ENCODE measurements around the gene ENAM.

The ENAM gene

GRCh38 chr4:70603856-70604255, 24.7 kb upstream of the ENAM start:
- Histone ChIP-seq H3K27me3 (ENCODE audit: insufficient read depth, poor library complexity, severe bottlenecking) (no peaks in the 10 kb centered on the region), H3K4me3 (replicated peaks; ENCODE audit: insufficient read depth, low read length) (no peak overlapping the region), H3K27ac (replicated peaks) (no peak overlapping the region)
- TF ChIP-seq, protein P1, sequence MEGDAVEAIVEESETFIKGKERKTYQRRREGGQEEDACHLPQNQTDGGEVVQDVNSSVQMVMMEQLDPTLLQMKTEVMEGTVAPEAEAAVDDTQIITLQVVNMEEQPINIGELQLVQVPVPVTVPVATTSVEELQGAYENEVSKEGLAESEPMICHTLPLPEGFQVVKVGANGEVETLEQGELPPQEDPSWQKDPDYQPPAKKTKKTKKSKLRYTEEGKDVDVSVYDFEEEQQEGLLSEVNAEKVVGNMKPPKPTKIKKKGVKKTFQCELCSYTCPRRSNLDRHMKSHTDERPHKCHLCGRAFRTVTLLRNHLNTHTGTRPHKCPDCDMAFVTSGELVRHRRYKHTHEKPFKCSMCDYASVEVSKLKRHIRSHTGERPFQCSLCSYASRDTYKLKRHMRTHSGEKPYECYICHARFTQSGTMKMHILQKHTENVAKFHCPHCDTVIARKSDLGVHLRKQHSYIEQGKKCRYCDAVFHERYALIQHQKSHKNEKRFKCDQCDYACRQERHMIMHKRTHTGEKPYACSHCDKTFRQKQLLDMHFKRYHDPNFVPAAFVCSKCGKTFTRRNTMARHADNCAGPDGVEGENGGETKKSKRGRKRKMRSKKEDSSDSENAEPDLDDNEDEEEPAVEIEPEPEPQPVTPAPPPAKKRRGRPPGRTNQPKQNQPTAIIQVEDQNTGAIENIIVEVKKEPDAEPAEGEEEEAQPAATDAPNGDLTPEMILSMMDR (IDR thresholded peaks at IDR 0.05; ENCODE audit: insufficient read depth, low read length) = no peak
- TF ChIP-seq POLR2AphosphoS5 (IDR thresholded peaks at IDR 0.05; ENCODE audit: low read depth) (no peak), SPI1 (IDR thresholded peaks at IDR 0.05; ENCODE audit: borderline replicate concordance, low read depth) (no peak)
- no peak for DNase-seq (ENCODE audit: low read depth in 1 of 2, low spot score in 1 of 2)

DNA sequence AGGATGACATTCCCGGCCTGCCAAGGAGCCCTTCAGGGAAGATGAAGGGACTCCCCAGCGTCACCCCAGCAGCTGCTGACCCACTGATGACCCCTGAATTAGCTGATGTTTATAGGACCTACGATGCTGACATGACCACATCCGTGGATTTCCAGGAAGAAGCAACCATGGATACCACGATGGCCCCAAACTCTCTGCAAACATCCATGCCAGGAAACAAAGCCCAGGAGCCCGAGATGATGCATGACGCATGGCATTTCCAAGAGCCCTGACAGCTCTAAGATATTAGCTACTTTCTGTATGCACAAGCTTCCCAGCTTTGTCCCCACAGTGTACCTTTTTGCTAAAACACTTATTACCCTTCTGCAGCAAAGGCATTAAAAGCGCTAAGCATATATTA, 22.1 kb upstream of the ENAM start:
- DNase-seq (ENCODE audit: low read depth in 1 of 2, low spot score in 1 of 2) = no peak
- Histone ChIP-seq H3K27ac (replicated peaks) (no peak overlapping the region), H3K4me3 (replicated peaks; ENCODE audit: insufficient read depth, low read length) (no peak overlapping the region), H3K27me3 (ENCODE audit: insufficient read depth, poor library complexity, severe bottlenecking) (no peaks in the 10 kb centered on the region)
- TF ChIP-seq REST (IDR thresholded peaks at IDR 0.05; ENCODE audit: insufficient replicate concordance, low read depth) (no peak), SPI1 (IDR thresholded peaks at IDR 0.05; ENCODE audit: borderline replicate concordance, low read depth) (no peak), POLR2AphosphoS5 (IDR thresholded peaks at IDR 0.05; ENCODE audit: low read depth) (no peak), GABPA (IDR thresholded peaks at IDR 0.05; ENCODE audit: low read depth) (no peak)
- TF ChIP-seq, protein P1 (IDR thresholded peaks at IDR 0.05; ENCODE audit: insufficient read depth, low read length) = no peak

GRCh38 chr4:70607334-70607853, 21.1 kb upstream of the ENAM start:
- no peaks in the 10 kb centered on the region for H3K27me3 ChIP-seq (ENCODE audit: insufficient read depth, poor library complexity, severe bottlenecking)
- H3K27ac ChIP-seq (replicated peaks) = no peak overlapping the region
- TF ChIP-seq GABPA (IDR thresholded peaks at IDR 0.05; ENCODE audit: low read depth) = no peak
- TF ChIP-seq SPI1 (IDR thresholded peaks at IDR 0.05; ENCODE audit: borderline replicate concordance, low read depth) = no peak
- TF ChIP-seq REST (IDR thresholded peaks at IDR 0.05; ENCODE audit: insufficient replicate concordance, low read depth) = no peak
- TF ChIP-seq POLR2AphosphoS5 (IDR thresholded peaks at IDR 0.05; ENCODE audit: low read depth) = no peak
- TF ChIP-seq, protein P1 (IDR thresholded peaks at IDR 0.05; ENCODE audit: insufficient read depth, low read length) = no peak
- H3K4me3 ChIP-seq (replicated peaks; ENCODE audit: insufficient read depth, low read length) = no peak overlapping the region
- DNase-seq (ENCODE audit: low read depth in 1 of 2, low spot score in 1 of 2) = no peak

GRCh38 chr4:70608324-70608723, 20.2 kb upstream of the ENAM start:
- no peak overlapping the region for H3K27ac ChIP-seq (replicated peaks)
- peaks cover 4% of the 10 kb centered on the region for H3K27me3 ChIP-seq (ENCODE audit: insufficient read depth, poor library complexity, severe bottlenecking)
- DNase-seq (ENCODE audit: low read depth in 1 of 2, low spot score in 1 of 2) = no peak
- H3K4me3 ChIP-seq (replicated peaks; ENCODE audit: insufficient read depth, low read length) = no peak overlapping the region
- TF ChIP-seq REST (IDR thresholded peaks at IDR 0.05; ENCODE audit: insufficient replicate concordance, low read depth) (no peak), SPI1 (IDR thresholded peaks at IDR 0.05; ENCODE audit: borderline replicate concordance, low read depth) (no peak), GABPA (IDR thresholded peaks at IDR 0.05; ENCODE audit: low read depth) (no peak), POLR2AphosphoS5 (IDR thresholded peaks at IDR 0.05; ENCODE audit: low read depth) (no peak)
- TF ChIP-seq, protein P1 (IDR thresholded peaks at IDR 0.05; ENCODE audit: insufficient read depth, low read length) = no peak

Measured in HL-60 (cell line).